HepG2 (cell line): Measurements from ENCODE around the gene ENTPD5. TPM values are rescaled to one million over a fixed set of nuclear protein-coding genes. Genes with fewer than 3 reads are reported as not detected.

Experiments
- AGO1 ChIP-seq: fragments of 200-400 bp; formaldehyde crosslinking; IDR thresholded peaks from 2 replicates; pipeline ENCODE4 v1.6.1; 2017; ENCODE audit warnings: mild to moderate bottlenecking, low read depth, low read length, moderate library complexity; ENCODE audit not compliant: poor library complexity, severe bottlenecking
- EHMT2 ChIP-seq: fragments of 200-600 bp; sonication (generic); IDR thresholded peaks from 2 replicates; pipeline ENCODE4 v1.7.0; 2017; ENCODE audit warnings: antibody characterized with exemption, low read depth, low read length, borderline replicate concordance
- KDM2A ChIP-seq: sonication (generic); formaldehyde crosslinking; IDR thresholded peaks from 2 replicates; pipeline ENCODE4 v1.4.0; 2020; ENCODE audit warnings: low read depth, missing genetic modification reagents, borderline replicate concordance
- MED1 ChIP-seq: sonication (generic); formaldehyde crosslinking; IDR thresholded peaks from 2 replicates; pipeline ENCODE4 v1.4.0; 2020; ENCODE audit warnings: missing genetic modification reagents
- MTF2 ChIP-seq: sonication (generic); formaldehyde crosslinking; IDR thresholded peaks from 2 replicates; pipeline ENCODE4 v1.5.0; 2020; ENCODE audit warnings: missing genetic modification reagents, borderline replicate concordance
- PHF5A ChIP-seq: IDR thresholded peaks from one replicate; pipeline ENCODE4 v1.6.1; 2018; ENCODE audit warnings: low read depth, missing genetic modification reagents; ENCODE audit not compliant: unreplicated experiment
- PITX1 ChIP-seq: sonication (generic); formaldehyde crosslinking; IDR thresholded peaks from 2 replicates; pipeline ENCODE4 v1.5.1; 2020; ENCODE audit warnings: mild to moderate bottlenecking, missing genetic modification reagents
- TCF7L2 ChIP-seq: IDR thresholded peaks from 2 replicates; pipeline ENCODE4 v1.6.1; 2011; ENCODE audit warnings: mild to moderate bottlenecking, low read depth, low read length, moderate library complexity
- ZBTB8A ChIP-seq: sonication (generic); formaldehyde crosslinking; IDR thresholded peaks from 2 replicates; pipeline ENCODE4 v1.4.0; 2020; ENCODE audit warnings: mild to moderate bottlenecking, low read depth, missing genetic modification reagents, borderline replicate concordance
- ZFP37 ChIP-seq: sonication (generic); formaldehyde crosslinking; IDR thresholded peaks from 2 replicates; pipeline ENCODE4 v1.4.0; 2020; ENCODE audit warnings: missing genetic modification reagents, borderline replicate concordance
- ZIK1 ChIP-seq: sonication (generic); formaldehyde crosslinking; IDR thresholded peaks from 2 replicates; pipeline ENCODE4 v1.5.0; 2020; ENCODE audit warnings: mild to moderate bottlenecking, low read depth, missing genetic modification reagents, borderline replicate concordance
- ZNF101 ChIP-seq: sonication (generic); formaldehyde crosslinking; IDR thresholded peaks from 2 replicates; pipeline ENCODE4 v1.4.0; 2020; ENCODE audit warnings: mild to moderate bottlenecking, low read depth, missing genetic modification reagents, borderline replicate concordance
- ZNF205 ChIP-seq: IDR thresholded peaks from 2 replicates; pipeline ENCODE4 v1.6.1; 2018; ENCODE audit warnings: missing biosample characterization, missing genetic modification reagents
- ZNF224 ChIP-seq: sonication (generic); formaldehyde crosslinking; IDR thresholded peaks from 2 replicates; pipeline ENCODE4 v1.5.0; 2020; ENCODE audit warnings: mild to moderate bottlenecking, missing genetic modification reagents
- ZNF296 ChIP-seq: sonication (generic); formaldehyde crosslinking; conservative IDR thresholded peaks from 2 replicates; pipeline ENCODE4 v1.5.0; 2020; ENCODE audit warnings: mild to moderate bottlenecking, missing genetic modification reagents
- ZNF432 ChIP-seq: sonication (generic); formaldehyde crosslinking; IDR thresholded peaks from 2 replicates; pipeline ENCODE4 v1.5.0; 2020; ENCODE audit warnings: missing genetic modification reagents, mild to moderate bottlenecking, borderline replicate concordance
- ZNF598 ChIP-seq: sonication (generic); formaldehyde crosslinking; IDR thresholded peaks from 2 replicates; pipeline ENCODE4 v1.5.1; 2020; ENCODE audit warnings: mild to moderate bottlenecking, missing genetic modification reagents, borderline replicate concordance
- ZNF605 ChIP-seq: sonication (generic); formaldehyde crosslinking; IDR thresholded peaks from 2 replicates; pipeline ENCODE4 v1.8.0; 2022; ENCODE audit warnings: mild to moderate bottlenecking, missing genetic modification reagents
- ZSCAN12 ChIP-seq: sonication (generic); formaldehyde crosslinking; IDR thresholded peaks from 2 replicates; pipeline ENCODE4 v1.9.0; 2021; ENCODE audit warnings: mild to moderate bottlenecking, missing genetic modification reagents
- ZSCAN21 ChIP-seq: sonication (generic); formaldehyde crosslinking; IDR thresholded peaks from 2 replicates; pipeline ENCODE4 v1.8.0; 2022; ENCODE audit warnings: mild to moderate bottlenecking, missing genetic modification reagents, moderate library complexity, borderline replicate concordance
- ZSCAN22 ChIP-seq: sonication (generic); formaldehyde crosslinking; IDR thresholded peaks from 2 replicates; pipeline ENCODE4 v1.4.0; 2020; ENCODE audit warnings: mild to moderate bottlenecking, missing genetic modification reagents
- polyA plus RNA-seq, 8 experiments: library from polyadenylated mRNA; depleted of rRNA in 3 of 8; stranded (reverse) in 7 of 8; unstranded in 1 of 8; fragments of >200 nt; fragmentation: Illumina TruSeq in 4 of 8; extraction: Trizol in 4 of 8; gene quantifications; 2 replicates each; pipeline versions ENCODE4 v1.2.1 to v1.2.3, GENCODE V29; 2011 to 2016; ENCODE audit warnings: low read depth in 4 of 8, missing spikeins in 1 of 8, mixed read lengths in 1 of 8; ENCODE audit not compliant: insufficient read depth in 1 of 8
- total RNA-seq, 5 experiments: library from RNA; depleted of rRNA; stranded (reverse); fragments of >200 nt; fragmentation: Illumina TruSeq; extraction: Trizol; gene quantifications; 2 replicates each; pipeline ENCODE4 v1.2.3, GENCODE V29; 2016; ENCODE audit warnings: low read depth in 1 of 5
- TF ChIP-seq, protein P1 (sequence below): sonication (generic); formaldehyde crosslinking; IDR thresholded peaks from 2 replicates; pipeline ENCODE4 v1.4.0; 2020; ENCODE audit warnings: missing genetic modification reagents
- TF ChIP-seq, protein P2 (sequence below): sonication (generic); formaldehyde crosslinking; conservative IDR thresholded peaks from 2 replicates; pipeline ENCODE4 v1.4.0; 2020; ENCODE audit warnings: missing genetic modification reagents
- TF ChIP-seq, protein P3 (sequence below): sonication (generic); formaldehyde crosslinking; IDR thresholded peaks from 2 replicates; pipeline ENCODE4 v1.5.1; 2020; ENCODE audit warnings: missing genetic modification reagents, mild to moderate bottlenecking, borderline replicate concordance

ENTPD5 gene
- total and polyA plus RNA-seq, 2 of the 13 experiments (the other 11 are each of a cell fraction or from before 2014, with no cell fraction given), result 33.8 to 43.3 TPM

DNA sequence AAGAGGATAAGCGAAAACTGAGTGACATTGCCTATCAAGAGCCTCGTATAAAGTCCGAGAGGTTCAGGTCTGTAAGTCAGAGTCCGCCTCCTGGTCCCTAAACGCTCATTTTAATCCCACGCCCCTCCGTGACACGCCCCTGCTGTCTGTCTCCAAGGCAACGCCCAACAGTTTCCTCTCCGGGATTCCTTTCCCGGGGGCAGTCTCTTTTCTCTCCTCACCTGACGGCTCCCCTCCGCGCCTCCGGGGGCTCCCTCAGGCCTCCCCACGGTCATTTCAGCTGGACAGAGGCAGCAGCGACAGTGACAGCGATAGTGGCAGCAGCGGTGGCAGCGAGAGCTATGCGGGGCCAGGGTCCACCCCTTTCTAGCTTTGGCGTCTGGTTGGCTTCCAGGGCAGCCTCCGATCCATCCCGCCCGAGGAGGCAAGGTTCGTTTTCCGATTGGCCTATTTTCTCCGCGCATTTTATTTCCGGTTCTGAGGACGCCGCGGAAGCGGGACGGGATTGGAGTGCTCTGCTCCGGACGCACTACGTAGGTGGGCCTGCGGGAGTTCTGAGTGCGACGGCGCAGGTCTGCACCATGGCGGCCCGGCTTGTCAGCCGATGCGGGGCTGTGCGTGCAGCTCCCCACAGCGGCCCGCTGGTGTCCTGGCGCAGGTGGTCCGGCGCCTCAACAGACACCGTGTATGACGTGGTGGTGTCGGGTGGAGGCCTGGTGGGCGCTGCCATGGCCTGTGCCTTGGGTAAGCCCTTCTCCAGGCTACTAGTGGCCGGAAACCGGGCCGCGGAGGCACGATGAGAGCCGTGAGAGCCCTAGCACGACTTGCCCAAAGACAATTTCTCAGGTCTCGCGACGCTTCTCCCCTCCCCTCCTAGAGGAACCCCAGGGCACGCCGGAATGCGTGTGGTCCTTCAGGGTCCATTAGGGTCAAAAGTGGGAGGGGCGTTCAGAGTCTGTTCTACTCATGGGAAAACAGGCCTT is 69.0 kb downstream of the ENTPD5 start, which contains the start of the genes COQ6 and FAM161B (continued):
- TF ChIP-seq, protein P1, sequence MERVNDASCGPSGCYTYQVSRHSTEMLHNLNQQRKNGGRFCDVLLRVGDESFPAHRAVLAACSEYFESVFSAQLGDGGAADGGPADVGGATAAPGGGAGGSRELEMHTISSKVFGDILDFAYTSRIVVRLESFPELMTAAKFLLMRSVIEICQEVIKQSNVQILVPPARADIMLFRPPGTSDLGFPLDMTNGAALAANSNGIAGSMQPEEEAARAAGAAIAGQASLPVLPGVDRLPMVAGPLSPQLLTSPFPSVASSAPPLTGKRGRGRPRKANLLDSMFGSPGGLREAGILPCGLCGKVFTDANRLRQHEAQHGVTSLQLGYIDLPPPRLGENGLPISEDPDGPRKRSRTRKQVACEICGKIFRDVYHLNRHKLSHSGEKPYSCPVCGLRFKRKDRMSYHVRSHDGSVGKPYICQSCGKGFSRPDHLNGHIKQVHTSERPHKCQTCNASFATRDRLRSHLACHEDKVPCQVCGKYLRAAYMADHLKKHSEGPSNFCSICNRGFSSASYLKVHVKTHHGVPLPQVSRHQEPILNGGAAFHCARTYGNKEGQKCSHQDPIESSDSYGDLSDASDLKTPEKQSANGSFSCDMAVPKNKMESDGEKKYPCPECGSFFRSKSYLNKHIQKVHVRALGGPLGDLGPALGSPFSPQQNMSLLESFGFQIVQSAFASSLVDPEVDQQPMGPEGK (CRISPR knock-in tag), result peak; percentile 96
- TF ChIP-seq PITX1 (CRISPR knock-in tag) (peak; percentile 32; the same call in 1 of the 2 replicates), AGO1 (peak; percentile 66), ZNF224 (CRISPR knock-in tag) (peak; percentile 93; the same call in 1 of the 2 replicates), ZNF101 (CRISPR knock-in tag) (no peak), MTF2 (CRISPR knock-in tag) (no peak), ZSCAN22 (CRISPR knock-in tag) (no peak), ZNF205 (0 out of 2 replicates have a peak, but pooled peaks have one; percentile 54), ZSCAN12 (CRISPR knock-in tag) (no peak; the same call in 1 of the 2 replicates), ZFP37 (peak; percentile 80; the same call in 1 of the 2 replicates), ZNF296 (peak; percentile 72; the same call in 1 of the 2 replicates), TCF7L2 (no peak), ZNF432 (no peak), ZSCAN21 (CRISPR knock-in tag) (no peak; the same call in 1 of the 2 replicates), ZNF598 (peak; percentile 73; the same call in 1 of the 2 replicates), ZIK1 (no peak), ZNF605 (CRISPR knock-in tag) (peak; percentile 85; the same call in 1 of the 2 replicates), PHF5A (CRISPR knock-in tag) (peak; percentile 68), ZBTB8A (CRISPR knock-in tag) (no peak), MED1 (CRISPR knock-in tag) (peak; percentile 36), KDM2A (CRISPR knock-in tag) (peak; percentile 96), EHMT2 (no peak)
- TF ChIP-seq, protein P2, sequence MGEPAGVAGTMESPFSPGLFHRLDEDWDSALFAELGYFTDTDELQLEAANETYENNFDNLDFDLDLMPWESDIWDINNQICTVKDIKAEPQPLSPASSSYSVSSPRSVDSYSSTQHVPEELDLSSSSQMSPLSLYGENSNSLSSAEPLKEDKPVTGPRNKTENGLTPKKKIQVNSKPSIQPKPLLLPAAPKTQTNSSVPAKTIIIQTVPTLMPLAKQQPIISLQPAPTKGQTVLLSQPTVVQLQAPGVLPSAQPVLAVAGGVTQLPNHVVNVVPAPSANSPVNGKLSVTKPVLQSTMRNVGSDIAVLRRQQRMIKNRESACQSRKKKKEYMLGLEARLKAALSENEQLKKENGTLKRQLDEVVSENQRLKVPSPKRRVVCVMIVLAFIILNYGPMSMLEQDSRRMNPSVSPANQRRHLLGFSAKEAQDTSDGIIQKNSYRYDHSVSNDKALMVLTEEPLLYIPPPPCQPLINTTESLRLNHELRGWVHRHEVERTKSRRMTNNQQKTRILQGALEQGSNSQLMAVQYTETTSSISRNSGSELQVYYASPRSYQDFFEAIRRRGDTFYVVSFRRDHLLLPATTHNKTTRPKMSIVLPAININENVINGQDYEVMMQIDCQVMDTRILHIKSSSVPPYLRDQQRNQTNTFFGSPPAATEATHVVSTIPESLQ (CRISPR knock-in tag), result no peak
- TF ChIP-seq, protein P3, sequence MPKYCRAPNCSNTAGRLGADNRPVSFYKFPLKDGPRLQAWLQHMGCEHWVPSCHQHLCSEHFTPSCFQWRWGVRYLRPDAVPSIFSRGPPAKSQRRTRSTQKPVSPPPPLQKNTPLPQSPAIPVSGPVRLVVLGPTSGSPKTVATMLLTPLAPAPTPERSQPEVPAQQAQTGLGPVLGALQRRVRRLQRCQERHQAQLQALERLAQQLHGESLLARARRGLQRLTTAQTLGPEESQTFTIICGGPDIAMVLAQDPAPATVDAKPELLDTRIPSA (CRISPR knock-in tag), result no peak
